Activated CD8-positive, alpha-beta T cell treated with anti-CD3 and anti-CD28 coated beads for 36 hours (primary cell): ENCODE results near the gene WWC2. TPM values are rescaled to one million over a fixed set of nuclear protein-coding genes. Genes with fewer than 3 reads are reported as not detected.

Source experiments
- ATAC-seq: fragments of 200-7000 bp; cut with Tn5 transposase; one replicate; pipeline ENCODE4 v1.10.0; 2021; ENCODE audit warnings: mild to moderate bottlenecking, moderate library complexity
- CTCF ChIA-PET: fragments of 350-600 bp; sonication (Branson Sonifier 250); formaldehyde crosslinking; loops from one replicate; lab custom pipeline; 2021; ENCODE audit warnings: antibody characterized with exemption; lab: Charles Lee
- POLR2A ChIA-PET: fragments of 350-600 bp; sonication (Branson Sonifier 250); formaldehyde crosslinking; loops from one replicate; lab custom pipeline; 2021; ENCODE audit warnings: antibody characterized with exemption; lab: Charles Lee
- DNase-seq: peaks from one replicate; pipeline ENCODE4 v3.0.0-alpha.2; 2020
- H3K27ac Mint-ChIP-seq: one replicate; pipeline ENCODE4 v1.8.0; 2021; ENCODE audit warnings: mild to moderate bottlenecking, mixed read lengths
- H3K27me3 Mint-ChIP-seq: one replicate; pipeline ENCODE4 v1.8.0; 2021; ENCODE audit warnings: mixed read lengths
- H3K36me3 Mint-ChIP-seq: one replicate; pipeline ENCODE4 v1.8.0; 2021; ENCODE audit warnings: low read depth, mixed read lengths
- H3K4me1 Mint-ChIP-seq: one replicate; pipeline ENCODE4 v1.8.0; 2021; ENCODE audit warnings: low read depth, mixed read lengths
- H3K4me3 Mint-ChIP-seq: one replicate; pipeline ENCODE4 v1.8.0; 2021; ENCODE audit warnings: mild to moderate bottlenecking, moderate library complexity, mixed read lengths
- H3K9me3 Mint-ChIP-seq: one replicate; pipeline ENCODE4 v1.8.0; 2021; ENCODE audit warnings: mixed read lengths
- intact Hi-C: fragments of 100-400 bp; cut with micrococcal nuclease; formaldehyde crosslinking; loops from one replicate; pipeline ENCODE4 v1.10.0; 2022
- total RNA-seq, 2 experiments: library from RNA; stranded (reverse); gene quantifications; one replicate each; pipeline ENCODE4 v1.2.3, GENCODE V29; 2021
- TF ChIP-seq, protein P1 (sequence below): fragments of 200-600 bp; IDR thresholded peaks from one replicate; pipeline ENCODE4 v1.8.0; 2022; ENCODE audit warnings: antibody characterized with exemption, mild to moderate bottlenecking

Gene WWC2
- total RNA-seq, 2 experiments from 2014 or later, result 1.9 TPM

GRCh38 chr4:183080372-183081115, 18.5 kb upstream of the WWC2 start:
- no peak for ATAC-seq
- TF ChIP-seq, protein P1, sequence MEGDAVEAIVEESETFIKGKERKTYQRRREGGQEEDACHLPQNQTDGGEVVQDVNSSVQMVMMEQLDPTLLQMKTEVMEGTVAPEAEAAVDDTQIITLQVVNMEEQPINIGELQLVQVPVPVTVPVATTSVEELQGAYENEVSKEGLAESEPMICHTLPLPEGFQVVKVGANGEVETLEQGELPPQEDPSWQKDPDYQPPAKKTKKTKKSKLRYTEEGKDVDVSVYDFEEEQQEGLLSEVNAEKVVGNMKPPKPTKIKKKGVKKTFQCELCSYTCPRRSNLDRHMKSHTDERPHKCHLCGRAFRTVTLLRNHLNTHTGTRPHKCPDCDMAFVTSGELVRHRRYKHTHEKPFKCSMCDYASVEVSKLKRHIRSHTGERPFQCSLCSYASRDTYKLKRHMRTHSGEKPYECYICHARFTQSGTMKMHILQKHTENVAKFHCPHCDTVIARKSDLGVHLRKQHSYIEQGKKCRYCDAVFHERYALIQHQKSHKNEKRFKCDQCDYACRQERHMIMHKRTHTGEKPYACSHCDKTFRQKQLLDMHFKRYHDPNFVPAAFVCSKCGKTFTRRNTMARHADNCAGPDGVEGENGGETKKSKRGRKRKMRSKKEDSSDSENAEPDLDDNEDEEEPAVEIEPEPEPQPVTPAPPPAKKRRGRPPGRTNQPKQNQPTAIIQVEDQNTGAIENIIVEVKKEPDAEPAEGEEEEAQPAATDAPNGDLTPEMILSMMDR, result no peak
- intact Hi-C loops, result no loop called here

GRCh38 chr4:183081116-183081469, 18.0 kb upstream of the WWC2 start:
- ATAC-seq, result no peak
- TF ChIP-seq, protein P1, result no peak
- ChIA-PET POLR2A (no interaction called here), CTCF (interaction anchor here (1.2 kb wide), 1 partner anchor 181 kb away, joined by 11 read pairs; no protein-coding TSS in a partner anchor)
- Mint-ChIP-seq H3K4me3 (no peak overlapping the region), H3K27ac (no peak overlapping the region), H3K4me1 (no peaks in the 10 kb centered on the region), H3K27me3 (peaks cover 1% of the 10 kb centered on the region), H3K9me3 (no peaks in the 10 kb centered on the region), H3K36me3 (no peaks in the 10 kb centered on the region)
- intact Hi-C loops, result no loop called here
- no peak for DNase-seq

More at GRCh38 chr4:183080372-183081115, 18.5 kb upstream of the WWC2 start:
- Mint-ChIP-seq H3K27me3 (peaks cover 2% of the 10 kb centered on the region), H3K4me3 (no peak overlapping the region), H3K4me1 (no peaks in the 10 kb centered on the region), H3K9me3 (no peaks in the 10 kb centered on the region), H3K27ac (no peak overlapping the region), H3K36me3 (no peaks in the 10 kb centered on the region)
- no peak for DNase-seq
- POLR2A ChIA-PET, result interaction anchor here (0.8 kb wide), 1 partner anchor 73 kb away, joined by 3 read pairs; no protein-coding TSS in a partner anchor
- CTCF ChIA-PET, result interaction anchor here (0.7 to 1.2 kb wide), 2 partner anchors 176 to 181 kb away, joined by 3 to 11 read pairs; no protein-coding TSS in a partner anchor

DNA sequence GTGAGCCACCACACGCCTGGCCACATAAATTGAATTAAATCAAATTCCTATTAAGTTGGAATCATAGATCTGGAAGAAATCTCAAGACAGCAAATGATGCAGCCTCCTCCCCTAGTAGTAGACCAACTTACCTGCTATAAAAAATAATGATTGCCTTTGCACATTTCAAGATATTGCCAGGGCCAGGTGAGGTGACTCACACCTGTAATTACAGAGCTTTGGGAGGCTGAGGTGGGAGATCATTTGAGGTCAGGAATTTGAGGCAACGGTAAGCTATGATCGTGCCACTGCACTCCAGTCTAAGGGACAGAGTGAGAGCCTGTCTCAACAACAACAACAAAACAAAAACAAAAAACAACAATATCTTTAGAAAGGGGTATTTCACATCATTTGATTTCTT, 17.0 kb upstream of the WWC2 start:
- peaks cover 1% of the 10 kb centered on the region for H3K27me3 Mint-ChIP-seq
- CTCF ChIA-PET, result no interaction called here
- ATAC-seq, result no peak
- no peak for DNase-seq
- H3K4me3 Mint-ChIP-seq, result no peak overlapping the region
- POLR2A ChIA-PET, result no interaction called here
- TF ChIP-seq, protein P1, result no peak
- no peaks in the 10 kb centered on the region for H3K9me3 Mint-ChIP-seq
- no peak overlapping the region for H3K27ac Mint-ChIP-seq
- intact Hi-C loops, result no loop called here
- H3K4me1 Mint-ChIP-seq, result no peaks in the 10 kb centered on the region
- H3K36me3 Mint-ChIP-seq, result no peaks in the 10 kb centered on the region

DNA sequence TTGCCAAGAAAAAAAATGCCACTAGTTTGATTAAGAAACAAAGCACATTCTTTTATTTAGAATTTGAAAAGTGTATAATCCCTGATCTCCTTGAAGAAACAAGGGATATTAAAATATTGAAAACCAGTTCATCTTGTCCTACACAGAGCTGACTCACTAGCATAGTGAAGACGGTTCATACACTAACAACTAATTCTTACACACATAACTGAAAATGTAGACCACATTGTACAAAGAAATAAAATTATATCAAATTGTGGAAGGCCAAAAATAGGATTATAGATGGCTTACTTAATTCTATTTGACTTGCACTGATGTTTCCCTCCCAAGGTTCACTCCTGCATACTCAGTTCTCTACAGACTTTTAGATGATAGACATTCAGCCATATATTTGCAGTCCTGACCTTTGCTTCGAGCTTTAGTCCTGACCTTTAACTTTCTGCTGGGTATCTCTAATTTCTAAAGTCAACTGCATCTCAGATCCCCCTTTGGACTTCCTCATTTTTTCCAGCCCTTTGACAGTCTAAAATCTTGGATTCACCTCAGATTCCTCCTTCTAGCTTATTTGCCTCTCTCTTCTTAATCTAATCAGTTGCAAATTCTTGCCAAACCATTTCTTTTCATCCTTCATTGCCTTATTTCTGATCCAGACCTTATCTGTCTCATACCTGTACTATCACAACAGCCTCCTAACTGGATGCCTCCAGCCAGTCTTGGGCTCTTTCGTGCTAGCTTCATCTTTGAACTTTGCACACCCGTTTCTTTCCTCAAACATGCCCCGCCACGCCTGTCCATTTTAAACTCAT, 4.5 kb upstream of the WWC2 start:
- Mint-ChIP-seq H3K27me3 (peaks cover 25% of the 10 kb centered on the region), H3K4me3 (no peak overlapping the region), H3K4me1 (peaks cover 3% of the 10 kb centered on the region), H3K9me3 (no peaks in the 10 kb centered on the region), H3K27ac (no peak overlapping the region), H3K36me3 (no peaks in the 10 kb centered on the region)
- ATAC-seq, result no peak
- ChIA-PET CTCF (no interaction called here), POLR2A (no interaction called here)
- intact Hi-C loops, result no loop called here
- DNase-seq, result no peak
- TF ChIP-seq, protein P1, result no peak

GRCh38 chr4:183095199-183095512, 3.9 kb upstream of the WWC2 start:
- Mint-ChIP-seq H3K4me3 (no peak overlapping the region), H3K36me3 (no peaks in the 10 kb centered on the region), H3K27me3 (peaks cover 26% of the 10 kb centered on the region), H3K27ac (no peak overlapping the region), H3K4me1 (peaks cover 5% of the 10 kb centered on the region), H3K9me3 (no peaks in the 10 kb centered on the region)
- CTCF ChIA-PET, result no interaction called here
- ATAC-seq (no peak), DNase-seq (no peak)
- POLR2A ChIA-PET, result no interaction called here
- intact Hi-C loops, result no loop called here
- TF ChIP-seq, protein P1, result no peak
